Transverse colon (tissue), 4 donors: ENCODE measurements around the gene TAS2R8.

Source experiments
- CTCF ChIP-seq, 5 experiments: fragments of 200-600 bp in 3 of 5; fragments of 450-650 bp in 2 of 5; sonication (generic) in 3 of 5; IDR thresholded peaks; 1 replicate in 2 of 5; 2 replicates in 3 of 5; pipeline ENCODE4 v1.5.1; 2016 to 2017; ENCODE audit warnings: antibody characterized with exemption in 5 of 5, inconsistent platforms in 3 of 5, mild to moderate bottlenecking in 2 of 5, moderate library complexity in 1 of 5
- POLR2AphosphoS5 ChIP-seq, 3 donors: sonication (generic); formaldehyde crosslinking; IDR thresholded peaks; one replicate each; pipeline ENCODE4 v1.6.1; 2016; ENCODE audit warnings: antibody characterized with exemption in 3 of 3

GRCh38 chr12:10794222-10794621 lies 12.9 kb downstream of the TAS2R8 start:
- TF ChIP-seq CTCF (IDR thresholded peaks at IDR 0.05): no peak
- TF ChIP-seq POLR2AphosphoS5 (IDR thresholded peaks at IDR 0.05): no peak
